GM23338 (cell line): ENCODE results near the gene PAX6. TPM values are rescaled to one million over a fixed set of nuclear protein-coding genes. Genes with fewer than 3 reads are reported as not detected.
"Not testable (repeated sequence)": the region's sequence is repeated elsewhere in the genome, so short reads cannot be mapped to it uniquely, and the experiment has no call there.

Experiments
- ATAC-seq: fragments of 200-7000 bp; cut with Tn5 transposase; 3 replicates; pipeline ENCODE4 v1.9.1; 2020
- DNase-seq: peaks from one replicate; pipeline ENCODE4 v3.0.0-alpha.2; 2015; ENCODE audit warnings: low spot score
- H2AFZ ChIP-seq: fragments of 200-600 bp; sonication (generic); 2 replicates; pipeline ENCODE4 v1.8.0; 2016; ENCODE audit warnings: antibody characterized with exemption, mild to moderate bottlenecking, moderate library complexity
- H3F3A ChIP-seq: fragments of 200-600 bp; sonication (generic); replicated peaks from 2 replicates; pipeline ENCODE4 v1.8.0; 2017; ENCODE audit warnings: antibody characterized with exemption, mixed run types, low read depth
- H3K27ac ChIP-seq: fragments of 200-600 bp; sonication (generic); 2 replicates; pipeline ENCODE4 v1.6.1; 2016; ENCODE audit warnings: low read depth
- H3K27me3 ChIP-seq: fragments of 200-600 bp; sonication (generic); 2 replicates; pipeline ENCODE4 v1.8.0; 2016; ENCODE audit warnings: mild to moderate bottlenecking, mixed run types, moderate library complexity; ENCODE audit not compliant: insufficient read depth
- H3K36me3 ChIP-seq: fragments of 200-600 bp; sonication (generic); 2 replicates; pipeline ENCODE4 v1.8.0; 2016; ENCODE audit warnings: mild to moderate bottlenecking; ENCODE audit not compliant: insufficient read depth
- H3K4me1 ChIP-seq: fragments of 200-600 bp; sonication (generic); 2 replicates; pipeline ENCODE4 v1.8.0; 2016; ENCODE audit warnings: mild to moderate bottlenecking, moderate library complexity; ENCODE audit not compliant: insufficient read depth
- H3K4me2 ChIP-seq: fragments of 200-600 bp; sonication (generic); 2 replicates; pipeline ENCODE4 v1.7.1; 2017; ENCODE audit warnings: mixed run types
- H3K4me3 ChIP-seq: fragments of 200-600 bp; sonication (generic); 2 replicates; pipeline ENCODE4 v1.6.1; 2016; ENCODE audit warnings: mixed run types
- H3K79me2 ChIP-seq: fragments of 200-600 bp; sonication (generic); replicated peaks from 2 replicates; pipeline ENCODE4 v1.8.0; 2017; ENCODE audit warnings: mild to moderate bottlenecking; ENCODE audit not compliant: insufficient read depth
- H3K9me2 ChIP-seq: fragments of 200-600 bp; sonication (generic); 2 replicates; pipeline ENCODE4 v1.8.0; 2017; ENCODE audit not compliant: insufficient read depth
- H4K20me1 ChIP-seq: fragments of 200-600 bp; sonication (generic); replicated peaks from 2 replicates; pipeline ENCODE4 v1.8.0; 2017; ENCODE audit warnings: mild to moderate bottlenecking; ENCODE audit not compliant: insufficient read depth
- H3K27ac Mint-ChIP-seq: 2 replicates; pipeline ENCODE4 v1.8.0; 2020; ENCODE audit warnings: inconsistent platforms, mild to moderate bottlenecking, moderate library complexity, mixed read lengths
- H3K27me3 Mint-ChIP-seq: 3 replicates; pipeline ENCODE4 v1.8.0; 2022; ENCODE audit warnings: low read depth, mild to moderate bottlenecking, moderate library complexity, mixed read lengths, inconsistent platforms; ENCODE audit not compliant: insufficient read depth, poor library complexity
- H3K36me3 Mint-ChIP-seq: 3 replicates; pipeline ENCODE4 v1.8.0; 2021; ENCODE audit warnings: low read depth, mild to moderate bottlenecking, inconsistent platforms, moderate library complexity, mixed read lengths
- H3K4me1 Mint-ChIP-seq: 3 replicates; pipeline ENCODE4 v1.8.0; 2020; ENCODE audit warnings: mild to moderate bottlenecking, inconsistent platforms, mixed read lengths
- H3K4me3 Mint-ChIP-seq: 3 replicates; pipeline ENCODE4 v1.8.0; 2021; ENCODE audit warnings: moderate library complexity, mild to moderate bottlenecking, inconsistent platforms, mixed read lengths
- H3K9me3 Mint-ChIP-seq: 3 replicates; pipeline ENCODE4 v1.8.0; 2020; ENCODE audit warnings: moderate library complexity, mild to moderate bottlenecking, inconsistent platforms, mixed read lengths
- CREB1 ChIP-seq: fragments of 250-450 bp; sonication (Bioruptor Pico); IDR thresholded peaks from 2 replicates; pipeline ENCODE4 v1.5.0; 2020; ENCODE audit warnings: low read depth, mild to moderate bottlenecking, moderate library complexity
- JUNB ChIP-seq: IDR thresholded peaks from one replicate; pipeline ENCODE4 v1.6.1; 2016; ENCODE audit warnings: antibody characterized with exemption; ENCODE audit not compliant: unreplicated experiment
- ZNF114 ChIP-seq: fragments of 250-450 bp; sonication (Bioruptor Pico); IDR thresholded peaks from 2 replicates; pipeline ENCODE4 v1.5.0; 2020; ENCODE audit warnings: mild to moderate bottlenecking, moderate library complexity
- ZNF331 ChIP-seq: fragments of 250-450 bp; sonication (Bioruptor Pico); IDR thresholded peaks from 2 replicates; pipeline ENCODE4 v1.5.0; 2020; ENCODE audit warnings: low read depth, mild to moderate bottlenecking, moderate library complexity
- polyA plus RNA-seq: library from polyadenylated mRNA; unstranded; fragments of >200 nt; fragmentation: Nextera tagmentation; extraction: Ambion mirVana; gene quantifications from 2 replicates; pipeline ENCODE4 v1.2.1, GENCODE V29; 2016
- total RNA-seq: library from RNA; depleted of rRNA; stranded (reverse); fragments of >200 nt; shearing (Covaris generic); gene quantifications from 2 replicates; pipeline ENCODE4 v1.2.3, GENCODE V29; 2014
- TF ChIP-seq, protein P1 (sequence below): IDR thresholded peaks from one replicate; pipeline ENCODE4 v1.6.1; 2018; ENCODE audit warnings: antibody characterized with exemption; ENCODE audit not compliant: unreplicated experiment
- TF ChIP-seq, protein P2 (sequence below): IDR thresholded peaks from 2 replicates; pipeline ENCODE4 v1.6.1; 2016; ENCODE audit warnings: antibody characterized with exemption
- TF ChIP-seq, protein P3 (sequence below): fragments of 250-450 bp; sonication (Bioruptor Pico); IDR thresholded peaks from 2 replicates; pipeline ENCODE4 v1.5.0; 2020; ENCODE audit warnings: mild to moderate bottlenecking, moderate library complexity

PAX6 gene
- total and polyA plus RNA-seq, 2 experiments from 2014 or later, result 0.17 to 0.45 TPM

DNA sequence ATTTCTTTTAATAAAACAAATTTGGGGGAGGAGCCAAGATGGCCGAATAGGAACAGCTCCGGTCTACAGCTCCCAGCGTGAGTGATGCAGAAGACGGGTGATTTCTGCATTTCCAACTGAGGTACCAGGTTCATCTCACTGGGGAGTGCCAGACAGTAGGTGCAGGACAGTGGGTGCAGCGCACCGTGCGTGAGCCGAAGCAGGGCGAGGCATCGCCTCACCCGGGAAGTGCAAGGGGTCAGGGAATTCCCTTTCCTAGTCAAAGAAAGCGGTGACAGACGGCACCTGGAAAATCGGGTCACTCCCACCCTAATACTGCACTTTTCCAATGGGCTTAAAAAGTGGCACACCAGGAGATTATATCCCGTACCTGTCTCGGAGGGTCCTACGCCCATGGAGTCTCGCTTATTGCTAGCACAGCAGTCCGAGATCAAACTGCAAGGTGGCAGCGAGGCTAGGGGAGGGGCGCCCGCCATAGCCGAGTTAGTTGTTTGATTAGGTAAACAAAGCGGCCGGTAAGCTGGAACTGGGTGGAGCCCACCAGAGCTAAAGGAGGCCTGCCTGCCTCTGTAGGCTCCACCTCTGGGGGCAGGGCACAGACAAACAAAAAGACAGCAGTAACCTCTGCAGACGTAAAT lies 70.3 kb downstream of the PAX6 start:
- H3K4me1 ChIP-seq, H3K27me3 Mint-ChIP-seq, H2AFZ ChIP-seq, DNase-seq, H3K27ac ChIP-seq, H3K4me3 Mint-ChIP-seq, ATAC-seq, H3K27ac Mint-ChIP-seq, H3K27me3 ChIP-seq, H3K9me2 ChIP-seq, H3K79me2 ChIP-seq, H3F3A ChIP-seq, H4K20me1 ChIP-seq, H3K36me3 ChIP-seq, H3K4me2 ChIP-seq, H3K4me1 Mint-ChIP-seq, H3K4me3 ChIP-seq: not testable (repeated sequence)
- Mint-ChIP-seq H3K9me3 (peaks cover 60% of the 10 kb centered on the region), H3K36me3 (peaks cover 46% of the 10 kb centered on the region)

DNA sequence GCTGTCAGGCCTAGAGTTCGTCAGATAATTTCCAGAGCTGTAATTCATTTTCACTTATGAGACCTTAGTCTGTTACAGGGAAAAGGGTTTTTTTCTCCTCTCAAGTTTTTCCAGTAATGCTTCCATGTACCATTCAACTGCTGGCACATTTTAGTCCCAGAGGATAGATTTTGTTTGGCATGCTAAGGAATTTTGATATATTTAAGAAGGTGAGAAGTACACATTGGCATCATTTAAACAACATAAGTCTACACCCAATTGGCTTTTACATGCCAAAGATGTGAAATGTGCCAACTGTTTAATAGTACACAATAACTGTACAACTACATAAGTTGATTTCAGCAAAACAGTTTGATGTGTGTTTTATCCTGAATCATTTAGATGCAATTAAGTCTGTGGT lies 71.0 kb downstream of the PAX6 start:
- no peak overlapping the region for H3K4me3 Mint-ChIP-seq
- 0 out of 2 replicates have a peak, but pooled peaks cover 7% of the 10 kb centered on the region for H3K9me2 ChIP-seq
- H3K27me3 Mint-ChIP-seq, result peaks cover 2% of the 10 kb centered on the region
- no peaks in the 10 kb centered on the region for H4K20me1 ChIP-seq
- H3K27me3 ChIP-seq, result no peaks in the 10 kb centered on the region
- H3K36me3 Mint-ChIP-seq, result peaks cover 48% of the 10 kb centered on the region
- no peak for TF ChIP-seq CREB1
- TF ChIP-seq, protein P1, sequence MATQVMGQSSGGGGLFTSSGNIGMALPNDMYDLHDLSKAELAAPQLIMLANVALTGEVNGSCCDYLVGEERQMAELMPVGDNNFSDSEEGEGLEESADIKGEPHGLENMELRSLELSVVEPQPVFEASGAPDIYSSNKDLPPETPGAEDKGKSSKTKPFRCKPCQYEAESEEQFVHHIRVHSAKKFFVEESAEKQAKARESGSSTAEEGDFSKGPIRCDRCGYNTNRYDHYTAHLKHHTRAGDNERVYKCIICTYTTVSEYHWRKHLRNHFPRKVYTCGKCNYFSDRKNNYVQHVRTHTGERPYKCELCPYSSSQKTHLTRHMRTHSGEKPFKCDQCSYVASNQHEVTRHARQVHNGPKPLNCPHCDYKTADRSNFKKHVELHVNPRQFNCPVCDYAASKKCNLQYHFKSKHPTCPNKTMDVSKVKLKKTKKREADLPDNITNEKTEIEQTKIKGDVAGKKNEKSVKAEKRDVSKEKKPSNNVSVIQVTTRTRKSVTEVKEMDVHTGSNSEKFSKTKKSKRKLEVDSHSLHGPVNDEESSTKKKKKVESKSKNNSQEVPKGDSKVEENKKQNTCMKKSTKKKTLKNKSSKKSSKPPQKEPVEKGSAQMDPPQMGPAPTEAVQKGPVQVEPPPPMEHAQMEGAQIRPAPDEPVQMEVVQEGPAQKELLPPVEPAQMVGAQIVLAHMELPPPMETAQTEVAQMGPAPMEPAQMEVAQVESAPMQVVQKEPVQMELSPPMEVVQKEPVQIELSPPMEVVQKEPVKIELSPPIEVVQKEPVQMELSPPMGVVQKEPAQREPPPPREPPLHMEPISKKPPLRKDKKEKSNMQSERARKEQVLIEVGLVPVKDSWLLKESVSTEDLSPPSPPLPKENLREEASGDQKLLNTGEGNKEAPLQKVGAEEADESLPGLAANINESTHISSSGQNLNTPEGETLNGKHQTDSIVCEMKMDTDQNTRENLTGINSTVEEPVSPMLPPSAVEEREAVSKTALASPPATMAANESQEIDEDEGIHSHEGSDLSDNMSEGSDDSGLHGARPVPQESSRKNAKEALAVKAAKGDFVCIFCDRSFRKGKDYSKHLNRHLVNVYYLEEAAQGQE, result no peak
- no peak for TF ChIP-seq JUNB
- TF ChIP-seq ZNF114 (CRISPR knock-in tag), result no peak
- TF ChIP-seq, protein P2, sequence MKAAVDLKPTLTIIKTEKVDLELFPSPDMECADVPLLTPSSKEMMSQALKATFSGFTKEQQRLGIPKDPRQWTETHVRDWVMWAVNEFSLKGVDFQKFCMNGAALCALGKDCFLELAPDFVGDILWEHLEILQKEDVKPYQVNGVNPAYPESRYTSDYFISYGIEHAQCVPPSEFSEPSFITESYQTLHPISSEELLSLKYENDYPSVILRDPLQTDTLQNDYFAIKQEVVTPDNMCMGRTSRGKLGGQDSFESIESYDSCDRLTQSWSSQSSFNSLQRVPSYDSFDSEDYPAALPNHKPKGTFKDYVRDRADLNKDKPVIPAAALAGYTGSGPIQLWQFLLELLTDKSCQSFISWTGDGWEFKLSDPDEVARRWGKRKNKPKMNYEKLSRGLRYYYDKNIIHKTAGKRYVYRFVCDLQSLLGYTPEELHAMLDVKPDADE, result no peak
- TF ChIP-seq, protein P3, sequence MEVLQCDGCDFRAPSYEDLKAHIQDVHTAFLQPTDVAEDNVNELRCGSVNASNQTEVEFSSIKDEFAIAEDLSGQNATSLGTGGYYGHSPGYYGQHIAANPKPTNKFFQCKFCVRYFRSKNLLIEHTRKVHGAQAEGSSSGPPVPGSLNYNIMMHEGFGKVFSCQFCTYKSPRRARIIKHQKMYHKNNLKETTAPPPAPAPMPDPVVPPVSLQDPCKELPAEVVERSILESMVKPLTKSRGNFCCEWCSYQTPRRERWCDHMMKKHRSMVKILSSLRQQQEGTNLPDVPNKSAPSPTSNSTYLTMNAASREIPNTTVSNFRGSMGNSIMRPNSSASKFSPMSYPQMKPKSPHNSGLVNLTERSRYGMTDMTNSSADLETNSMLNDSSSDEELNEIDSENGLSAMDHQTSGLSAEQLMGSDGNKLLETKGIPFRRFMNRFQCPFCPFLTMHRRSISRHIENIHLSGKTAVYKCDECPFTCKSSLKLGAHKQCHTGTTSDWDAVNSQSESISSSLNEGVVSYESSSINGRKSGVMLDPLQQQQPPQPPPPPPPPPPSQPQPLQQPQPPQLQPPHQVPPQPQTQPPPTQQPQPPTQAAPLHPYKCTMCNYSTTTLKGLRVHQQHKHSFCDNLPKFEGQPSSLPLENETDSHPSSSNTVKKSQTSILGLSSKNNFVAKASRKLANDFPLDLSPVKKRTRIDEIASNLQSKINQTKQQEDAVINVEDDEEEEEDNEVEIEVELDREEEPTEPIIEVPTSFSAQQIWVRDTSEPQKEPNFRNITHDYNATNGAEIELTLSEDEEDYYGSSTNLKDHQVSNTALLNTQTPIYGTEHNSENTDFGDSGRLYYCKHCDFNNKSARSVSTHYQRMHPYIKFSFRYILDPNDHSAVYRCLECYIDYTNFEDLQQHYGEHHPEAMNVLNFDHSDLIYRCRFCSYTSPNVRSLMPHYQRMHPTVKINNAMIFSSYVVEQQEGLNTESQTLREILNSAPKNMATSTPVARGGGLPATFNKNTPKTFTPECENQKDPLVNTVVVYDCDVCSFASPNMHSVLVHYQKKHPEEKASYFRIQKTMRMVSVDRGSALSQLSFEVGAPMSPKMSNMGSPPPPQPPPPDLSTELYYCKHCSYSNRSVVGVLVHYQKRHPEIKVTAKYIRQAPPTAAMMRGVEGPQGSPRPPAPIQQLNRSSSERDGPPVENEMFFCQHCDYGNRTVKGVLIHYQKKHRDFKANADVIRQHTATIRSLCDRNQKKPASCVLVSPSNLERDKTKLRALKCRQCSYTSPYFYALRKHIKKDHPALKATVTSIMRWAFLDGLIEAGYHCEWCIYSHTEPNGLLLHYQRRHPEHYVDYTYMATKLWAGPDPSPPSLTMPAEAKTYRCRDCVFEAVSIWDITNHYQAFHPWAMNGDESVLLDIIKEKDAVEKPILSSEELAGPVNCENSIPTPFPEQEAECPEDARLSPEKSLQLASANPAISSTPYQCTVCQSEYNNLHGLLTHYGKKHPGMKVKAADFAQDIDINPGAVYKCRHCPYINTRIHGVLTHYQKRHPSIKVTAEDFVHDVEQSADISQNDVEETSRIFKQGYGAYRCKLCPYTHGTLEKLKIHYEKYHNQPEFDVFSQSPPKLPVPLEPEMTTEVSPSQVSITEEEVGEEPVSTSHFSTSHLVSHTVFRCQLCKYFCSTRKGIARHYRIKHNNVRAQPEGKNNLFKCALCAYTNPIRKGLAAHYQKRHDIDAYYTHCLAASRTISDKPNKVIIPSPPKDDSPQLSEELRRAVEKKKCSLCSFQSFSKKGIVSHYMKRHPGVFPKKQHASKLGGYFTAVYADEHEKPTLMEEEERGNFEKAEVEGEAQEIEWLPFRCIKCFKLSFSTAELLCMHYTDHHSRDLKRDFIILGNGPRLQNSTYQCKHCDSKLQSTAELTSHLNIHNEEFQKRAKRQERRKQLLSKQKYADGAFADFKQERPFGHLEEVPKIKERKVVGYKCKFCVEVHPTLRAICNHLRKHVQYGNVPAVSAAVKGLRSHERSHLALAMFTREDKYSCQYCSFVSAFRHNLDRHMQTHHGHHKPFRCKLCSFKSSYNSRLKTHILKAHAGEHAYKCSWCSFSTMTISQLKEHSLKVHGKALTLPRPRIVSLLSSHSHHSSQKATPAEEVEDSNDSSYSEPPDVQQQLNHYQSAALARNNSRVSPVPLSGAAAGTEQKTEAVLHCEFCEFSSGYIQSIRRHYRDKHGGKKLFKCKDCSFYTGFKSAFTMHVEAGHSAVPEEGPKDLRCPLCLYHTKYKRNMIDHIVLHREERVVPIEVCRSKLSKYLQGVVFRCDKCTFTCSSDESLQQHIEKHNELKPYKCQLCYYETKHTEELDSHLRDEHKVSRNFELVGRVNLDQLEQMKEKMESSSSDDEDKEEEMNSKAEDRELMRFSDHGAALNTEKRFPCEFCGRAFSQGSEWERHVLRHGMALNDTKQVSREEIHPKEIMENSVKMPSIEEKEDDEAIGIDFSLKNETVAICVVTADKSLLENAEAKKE (CRISPR knock-in tag), result no peak
- TF ChIP-seq ZNF331 (CRISPR knock-in tag), result no peak
- no peak overlapping the region for H2AFZ ChIP-seq
- no peaks in the 10 kb centered on the region for H3K4me1 ChIP-seq
- no peak overlapping the region for H3K4me3 ChIP-seq
- H3K27ac ChIP-seq, result no peak overlapping the region
- H3K4me1 Mint-ChIP-seq, result no peaks in the 10 kb centered on the region
- no peak overlapping the region for H3K4me2 ChIP-seq
- no peak overlapping the region for H3K27ac Mint-ChIP-seq
- H3K79me2 ChIP-seq, result no peaks in the 10 kb centered on the region
- H3F3A ChIP-seq, result no peaks in the 10 kb centered on the region
- H3K36me3 ChIP-seq, result no peaks in the 10 kb centered on the region; the same call in 1 of the 2 replicates
- DNase-seq (no peak), ATAC-seq (no peak)
- peaks cover 68% of the 10 kb centered on the region for H3K9me3 Mint-ChIP-seq
